ENCODE measurements around the gene PREP.

Gene PREP

DNA sequence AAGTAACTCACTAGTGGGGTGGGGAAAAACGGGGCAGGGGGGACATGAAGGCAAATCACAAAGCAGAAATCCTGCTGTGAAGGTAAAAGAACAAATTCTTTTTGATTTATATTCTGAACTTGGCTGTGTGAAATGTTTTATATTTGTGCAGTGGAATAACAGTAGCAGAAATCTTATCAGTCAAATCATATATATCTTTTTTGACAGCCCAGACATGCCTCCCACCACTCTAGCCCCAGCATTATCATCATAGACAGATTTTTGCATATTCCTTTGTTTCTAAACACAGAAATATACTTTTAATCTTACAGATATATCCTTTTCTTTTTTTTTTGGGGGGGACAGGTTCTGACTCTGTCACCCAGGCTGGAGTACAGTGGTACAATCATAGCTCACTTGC, 97.4 kb downstream of the PREP start:
- DNase-seq (ENCODE audit: low read depth): no peak

DNA sequence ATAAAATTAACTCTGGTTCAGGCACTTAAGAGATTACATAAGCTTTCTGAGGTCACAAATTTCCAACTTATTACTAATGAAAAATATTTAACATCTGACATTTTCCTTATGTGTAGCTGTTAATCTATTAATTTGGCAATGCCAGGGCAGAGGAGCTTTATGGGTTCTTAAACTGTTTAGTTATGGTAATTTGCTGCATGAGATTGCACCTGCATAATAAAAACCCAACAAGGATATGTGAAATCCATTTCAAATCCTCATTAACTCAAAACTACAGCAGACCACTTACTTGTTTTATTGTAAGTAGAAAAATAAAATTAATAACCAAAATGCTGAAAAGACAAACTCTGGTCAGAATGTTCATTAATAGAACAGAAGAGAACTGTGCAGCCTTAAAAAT, 98.1 kb downstream of the PREP start:
- no peak for DNase-seq (ENCODE audit: low read depth)

DNA sequence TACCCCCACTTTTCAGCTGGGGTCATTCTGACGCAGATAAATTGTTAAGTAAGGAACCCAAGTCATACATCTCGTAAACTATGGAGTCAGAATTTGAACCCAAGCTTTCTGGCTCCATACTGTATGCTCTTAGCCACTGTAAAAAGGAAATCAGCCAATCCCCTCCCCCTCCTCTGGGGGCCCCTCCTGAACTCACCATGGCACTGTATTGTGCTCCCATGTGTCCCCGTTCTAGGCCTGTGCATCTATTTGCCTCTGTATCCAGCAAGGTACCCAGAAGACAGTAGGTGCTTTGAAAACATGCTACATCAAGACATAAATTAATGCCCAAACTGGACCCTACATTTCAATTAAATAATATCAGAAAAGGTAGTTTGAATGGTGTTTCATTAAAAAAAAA, 98.5 kb downstream of the PREP start:
- no peak for DNase-seq (ENCODE audit: low read depth)

DNA sequence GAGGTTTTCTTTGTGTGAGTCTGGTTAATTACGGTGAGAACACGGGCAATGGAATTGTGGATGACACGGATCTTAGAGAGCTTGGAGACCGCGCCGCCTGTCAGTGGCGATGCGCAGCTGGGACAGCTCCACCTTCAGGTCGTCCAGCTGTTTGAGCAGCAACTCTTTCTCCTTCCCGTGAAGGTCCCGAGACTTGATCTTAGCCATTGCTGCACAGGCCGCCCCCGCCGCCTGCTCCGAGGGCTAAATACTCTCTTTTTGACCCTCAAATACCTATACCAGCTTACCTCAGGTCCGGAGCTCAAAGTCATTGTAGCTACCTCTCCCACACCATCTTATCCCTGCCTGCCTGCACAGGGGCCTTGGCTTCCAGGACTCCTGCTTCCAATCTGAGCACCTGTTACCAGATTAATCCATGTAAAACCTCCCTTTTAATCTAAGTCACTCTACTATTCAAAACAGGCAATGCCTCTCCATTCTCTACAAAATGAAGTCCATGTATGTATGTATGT, 100.2 kb downstream of the PREP start:
- DNase-seq (ENCODE audit: low read depth): no peak

DNA sequence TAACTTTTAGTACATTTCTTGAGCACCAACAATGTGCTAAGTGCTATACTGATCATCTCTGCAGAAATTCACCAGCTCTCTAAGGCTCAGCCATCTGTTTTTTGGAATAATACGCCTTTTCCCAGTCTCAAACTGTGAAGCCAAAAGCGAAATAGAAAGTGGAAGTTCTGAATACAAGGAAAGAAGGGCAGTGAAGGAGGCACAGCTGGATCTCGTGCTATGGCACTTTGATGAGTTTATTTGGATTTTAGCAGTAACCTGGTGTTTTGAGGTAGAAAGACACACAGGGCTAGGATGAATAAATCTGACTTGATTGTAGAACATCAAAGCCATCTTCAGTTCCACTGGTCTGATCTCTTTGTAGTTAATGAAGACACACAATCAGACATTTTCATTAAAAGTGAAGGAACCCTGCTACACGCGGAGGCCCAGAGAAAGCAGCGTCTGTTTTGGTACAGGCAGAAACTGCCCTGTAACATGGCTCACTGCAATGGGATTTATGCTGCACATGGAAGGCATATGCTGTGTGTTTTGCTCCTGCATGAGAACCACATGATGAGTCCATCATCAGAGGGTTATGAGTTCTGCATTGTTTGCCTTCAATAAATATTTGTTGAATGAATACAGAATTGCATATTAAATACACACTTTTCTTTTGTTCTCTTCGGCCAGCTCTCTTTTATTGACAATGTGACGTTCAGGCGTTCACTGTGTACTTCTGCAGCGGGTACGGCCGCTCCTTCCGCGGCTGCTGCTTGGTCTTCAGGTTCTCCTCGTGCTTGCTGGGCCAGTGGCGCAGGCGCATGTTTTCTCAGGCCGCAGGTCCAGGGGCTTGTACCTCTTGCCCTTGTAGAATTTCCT, 100.9 kb downstream of the PREP start:
- DNase-seq (ENCODE audit: low read depth): no peak

DNA sequence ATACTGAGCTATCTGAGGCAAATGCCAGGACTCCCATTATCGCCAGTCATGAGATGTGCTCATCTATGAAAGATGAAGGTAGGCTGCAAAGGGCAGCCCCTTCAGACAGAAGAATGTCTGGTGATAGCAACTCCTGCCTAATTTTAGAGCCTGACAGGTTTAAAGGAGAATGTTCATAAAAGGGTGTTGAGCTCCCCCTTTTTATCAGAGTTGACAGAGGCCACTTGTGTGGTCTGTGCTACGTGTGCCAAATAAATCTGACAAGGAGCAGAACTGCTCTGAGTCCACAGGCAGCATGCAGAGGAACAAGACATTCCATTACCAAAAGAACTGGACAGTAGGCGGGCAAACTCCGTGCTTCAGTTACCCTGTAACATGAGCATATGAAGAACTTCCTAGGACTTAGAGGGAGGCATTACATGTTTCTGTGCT, 101.8 kb downstream of the PREP start:
- DNase-seq (ENCODE audit: low read depth): no peak

DNA sequence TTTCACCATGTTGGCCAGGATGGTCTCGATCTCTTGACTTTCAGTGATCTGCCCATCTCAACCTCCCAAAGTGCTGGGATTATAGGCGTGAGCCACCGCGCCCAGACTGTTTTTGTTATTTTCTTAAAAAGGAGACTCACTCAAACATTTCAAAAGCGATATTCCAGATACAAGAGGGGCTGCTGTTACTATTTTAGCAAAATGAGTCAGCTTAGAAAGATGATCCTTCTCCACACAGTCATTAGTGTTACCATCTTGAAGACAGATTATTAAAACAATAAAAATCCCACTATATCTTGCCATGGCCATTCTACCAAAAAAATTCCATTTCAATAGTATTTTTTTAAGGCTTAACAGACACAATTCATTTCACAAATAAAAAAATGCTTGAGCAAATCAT, 102.8 kb downstream of the PREP start:
- no peak for DNase-seq (ENCODE audit: low read depth)

DNA sequence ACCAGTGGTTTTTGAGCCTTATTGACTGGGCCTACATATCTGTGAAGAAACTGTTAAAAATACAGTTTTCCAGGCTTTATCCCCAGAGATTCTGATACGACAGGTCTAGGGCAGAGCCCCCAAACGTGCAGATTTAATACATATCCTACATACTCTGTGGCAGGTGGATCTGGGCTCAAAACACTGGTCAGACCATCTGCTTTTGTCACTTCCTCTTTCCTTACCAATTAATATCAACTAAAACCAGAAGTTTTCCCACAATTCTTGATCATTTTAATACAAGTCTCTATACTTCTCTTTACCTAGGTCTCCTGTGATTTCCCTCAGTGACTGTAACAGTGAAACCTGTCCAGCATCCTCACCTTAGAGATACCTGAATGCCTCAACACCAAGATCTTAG, 108.8 kb downstream of the PREP start:
- no peak for DNase-seq (ENCODE audit: low read depth)

DNA sequence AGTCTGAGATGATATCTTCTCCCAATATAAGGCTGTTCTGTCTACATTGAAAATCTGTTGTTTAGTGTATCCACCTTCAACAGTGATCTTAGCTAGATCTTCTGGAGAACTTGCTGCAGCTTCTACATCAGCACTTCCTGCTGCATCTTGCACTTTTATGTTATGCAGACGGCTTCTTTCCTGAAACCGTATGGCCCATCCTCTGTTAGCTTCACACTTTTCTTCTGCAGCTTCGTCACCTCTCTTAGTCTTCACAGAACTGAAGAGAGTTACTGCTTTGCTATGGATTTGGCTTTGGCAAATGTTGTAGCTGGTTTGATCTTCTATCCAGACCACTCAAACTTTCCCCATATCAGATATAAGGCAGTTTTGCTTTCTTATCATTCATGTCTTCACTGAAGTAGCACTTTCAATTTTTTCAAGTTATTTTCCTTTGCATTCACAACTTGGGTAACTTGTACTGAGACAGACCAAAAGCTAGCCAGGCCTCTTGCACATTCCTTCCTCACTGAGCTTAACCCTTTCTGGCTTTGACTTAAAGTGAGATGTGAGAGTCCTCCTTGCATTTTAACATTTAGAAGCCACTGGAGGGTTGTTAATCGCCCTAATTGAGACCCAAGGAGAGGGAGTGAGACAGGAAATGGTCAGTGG, 110.1 kb downstream of the PREP start:
- no peak for DNase-seq (ENCODE audit: low read depth)

DNA sequence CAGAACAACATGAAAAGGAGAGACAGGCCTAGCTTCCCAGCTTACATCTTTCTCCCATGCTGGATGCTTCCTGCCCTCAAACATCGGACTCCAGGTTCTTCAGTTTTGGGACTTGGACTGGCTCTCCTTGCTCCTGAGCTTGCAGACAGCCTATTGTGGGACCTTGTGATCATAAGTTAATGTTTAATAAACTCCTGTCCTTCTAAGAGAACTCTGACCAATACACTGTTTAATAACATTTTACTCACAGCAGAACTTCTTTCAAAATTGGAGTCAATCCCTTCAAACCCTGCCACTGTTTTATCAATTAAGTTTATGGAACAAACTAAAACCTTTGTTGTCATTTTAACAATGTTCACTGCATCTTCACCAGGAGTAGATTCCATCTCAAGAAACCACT, 111.4 kb downstream of the PREP start:
- no peak for DNase-seq (ENCODE audit: low read depth)

DNA sequence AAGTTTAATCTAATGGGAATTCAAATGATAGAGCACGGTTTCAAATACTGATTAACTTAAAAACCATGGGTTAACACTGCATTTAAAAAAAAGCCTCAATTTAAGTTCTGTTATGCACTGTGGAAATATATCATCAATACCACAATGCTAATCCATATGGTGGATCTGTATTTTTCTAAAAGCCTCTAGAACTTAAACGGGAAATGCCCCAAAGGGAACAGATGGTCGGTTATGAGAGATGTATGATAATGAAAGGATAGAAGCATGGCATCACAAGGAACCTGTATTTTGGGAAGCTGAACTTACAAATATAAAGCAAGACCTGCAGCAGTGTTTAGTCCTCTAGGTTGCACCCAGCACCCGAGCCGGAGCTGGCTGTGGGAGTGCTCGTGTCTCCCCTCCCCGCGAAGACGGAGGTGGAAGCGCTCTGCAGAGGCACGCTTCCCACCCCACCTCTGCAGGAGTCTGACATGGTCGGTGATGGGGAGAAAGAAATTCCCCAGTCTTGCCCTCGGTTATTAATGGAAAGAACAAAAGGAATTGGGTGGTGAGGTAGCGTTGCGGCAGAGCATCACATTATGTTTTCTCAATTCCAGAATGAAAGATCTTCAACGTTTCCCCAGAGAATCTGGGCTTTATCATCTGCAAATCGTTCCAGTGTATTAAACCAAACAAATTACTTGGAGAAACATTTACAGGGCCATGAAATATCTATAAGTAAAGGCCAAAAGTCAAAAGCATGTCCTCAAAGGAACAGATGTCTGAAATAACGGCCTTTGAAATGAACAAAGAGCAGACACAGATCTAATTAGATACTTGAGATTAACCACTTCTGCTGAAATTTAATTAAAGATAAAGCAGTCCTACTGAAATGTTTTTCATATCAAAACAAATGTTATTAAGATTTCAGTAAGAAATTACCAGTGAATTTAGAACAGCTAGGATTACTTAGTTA, 120.0 kb downstream of the PREP start:
- DNase-seq (ENCODE audit: low read depth): no peak

DNA sequence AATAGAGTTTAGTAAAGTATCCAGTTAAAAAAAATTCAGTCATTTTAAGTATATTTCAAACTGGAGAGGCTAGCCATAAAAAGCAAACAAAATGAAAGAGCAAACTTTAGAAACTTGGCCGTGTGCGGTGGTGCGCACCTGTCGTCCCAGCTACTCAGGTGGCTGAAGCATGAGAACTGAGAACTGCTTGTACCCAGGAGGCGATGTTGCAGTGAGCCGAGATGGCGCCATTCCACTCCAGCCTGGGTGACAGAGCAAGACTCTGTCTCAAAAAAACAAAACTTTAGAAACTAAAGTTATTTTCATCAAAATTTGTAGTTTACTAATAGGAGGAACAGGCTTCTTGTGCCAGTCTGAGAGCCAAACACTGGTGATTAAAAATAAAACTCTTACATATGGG, 122.8 kb downstream of the PREP start:
- DNase-seq (ENCODE audit: low read depth): no peak

DNA sequence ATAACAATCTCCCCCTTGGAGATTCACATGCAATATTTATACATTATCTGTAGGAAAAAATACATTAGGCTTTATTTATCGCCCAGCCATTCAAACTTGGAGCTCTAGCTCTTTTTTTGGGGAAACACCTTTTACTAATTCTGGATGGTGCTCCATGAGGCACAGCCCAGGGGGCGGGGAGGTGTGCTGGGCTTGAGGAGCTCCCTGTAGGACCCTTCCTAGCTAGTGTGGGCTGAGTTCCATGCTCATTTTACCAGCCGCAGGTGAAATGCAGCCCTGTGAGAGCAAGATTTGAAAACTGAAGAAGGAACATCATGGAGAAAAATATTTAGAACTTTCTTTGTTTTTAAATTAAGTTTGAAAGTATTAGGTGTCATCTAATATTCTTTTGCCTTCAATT, 123.4 kb downstream of the PREP start:
- DNase-seq (ENCODE audit: low read depth): no peak

DNA sequence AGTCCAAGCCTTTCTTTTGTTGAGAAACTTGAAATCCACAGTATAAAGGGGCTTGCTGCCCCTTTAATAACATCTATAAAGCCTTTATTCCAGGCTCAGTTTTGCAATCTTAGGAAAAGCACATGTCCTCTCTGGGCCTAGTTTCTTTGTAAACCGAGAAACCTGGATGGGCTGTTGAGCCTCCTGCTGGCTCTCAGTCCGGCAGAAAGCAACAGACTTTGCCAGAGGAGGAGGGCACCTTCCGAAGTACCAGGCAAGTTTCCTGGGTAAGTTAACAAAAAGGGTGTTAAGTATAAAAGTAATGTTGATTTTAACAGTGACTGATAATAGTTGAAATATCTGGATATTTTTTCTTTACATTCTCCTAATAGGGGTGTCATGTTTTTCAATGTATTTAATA, 124.1 kb downstream of the PREP start:
- no peak for DNase-seq (ENCODE audit: low read depth)

DNA sequence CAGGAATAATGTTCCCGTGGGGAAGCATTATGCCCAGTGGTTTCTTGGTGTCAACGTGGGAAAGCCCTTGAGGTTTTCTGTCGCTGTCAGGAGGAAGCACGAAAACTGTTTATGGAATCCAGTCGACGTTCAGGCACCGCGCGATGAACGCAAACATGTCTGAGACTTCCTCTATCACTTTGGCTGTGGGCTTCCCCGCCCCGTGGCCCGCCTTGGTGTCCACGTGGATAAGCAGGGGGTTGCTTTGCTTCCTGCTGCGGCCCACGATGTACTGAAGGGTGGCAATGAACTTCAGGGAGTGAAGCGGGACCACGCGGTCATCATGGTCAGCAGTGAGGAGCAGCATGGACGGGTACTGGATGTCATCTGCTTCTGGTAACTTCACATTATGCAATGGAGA, 124.8 kb downstream of the PREP start:
- no peak for DNase-seq (ENCODE audit: low read depth)

DNA sequence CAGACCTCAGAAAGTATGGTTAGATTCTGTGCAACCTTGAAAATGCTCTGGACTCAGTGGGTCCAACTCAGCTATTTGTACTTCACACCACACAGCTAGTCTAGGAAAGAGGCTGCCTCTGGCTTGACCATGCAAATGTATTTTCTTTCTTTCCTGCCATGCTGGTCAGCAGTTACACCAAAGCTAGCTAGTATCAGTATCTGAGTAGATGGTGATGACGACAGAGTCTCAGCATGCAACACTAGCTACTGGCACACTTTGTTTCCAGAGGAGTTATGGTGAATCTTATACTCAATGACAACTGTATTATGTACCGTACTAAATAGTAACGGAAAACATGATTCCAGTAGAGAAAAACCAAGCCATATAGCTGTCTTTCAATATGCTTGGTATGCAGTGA, 126.5 kb downstream of the PREP start:
- no peak for DNase-seq (ENCODE audit: low read depth)

DNA sequence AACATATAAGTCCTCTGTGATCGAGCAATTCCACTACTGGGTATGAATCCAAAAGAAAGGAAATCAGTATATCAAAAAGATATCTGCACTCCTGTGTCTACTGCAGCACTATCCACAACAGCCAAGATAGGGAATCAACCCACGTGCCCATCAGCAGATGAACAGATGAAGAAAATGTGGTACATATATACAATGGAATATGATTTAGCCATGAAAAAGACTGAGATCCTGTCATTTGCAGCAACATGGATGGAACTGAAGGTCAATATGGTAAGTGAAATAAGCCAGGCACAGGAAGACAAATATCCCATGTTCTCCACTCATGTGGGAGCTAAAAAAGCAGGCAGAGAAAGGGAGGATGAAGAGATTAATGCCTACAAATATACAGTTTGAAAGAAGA, 127.3 kb downstream of the PREP start:
- DNase-seq (ENCODE audit: low read depth): no peak

DNA sequence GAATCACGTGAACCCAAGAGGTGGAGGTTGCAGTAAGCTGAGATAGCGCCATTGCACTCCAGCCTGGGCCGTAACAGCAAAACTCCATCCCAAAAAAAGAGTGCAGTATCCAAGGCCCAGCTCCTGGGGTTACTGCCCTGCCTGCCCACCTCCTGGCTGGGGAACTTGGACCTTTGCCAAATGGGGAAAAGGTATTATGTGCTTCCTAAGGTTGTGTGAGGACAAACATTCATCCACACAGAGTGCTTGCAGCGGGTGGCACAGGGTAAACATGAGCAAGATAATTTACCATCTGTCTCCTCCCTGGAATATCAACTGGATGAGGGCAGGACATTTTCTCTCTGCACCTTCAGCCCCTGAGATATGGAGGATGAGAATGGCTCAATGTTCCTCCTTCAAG, 128.2 kb downstream of the PREP start:
- no peak for DNase-seq (ENCODE audit: low read depth)

DNA sequence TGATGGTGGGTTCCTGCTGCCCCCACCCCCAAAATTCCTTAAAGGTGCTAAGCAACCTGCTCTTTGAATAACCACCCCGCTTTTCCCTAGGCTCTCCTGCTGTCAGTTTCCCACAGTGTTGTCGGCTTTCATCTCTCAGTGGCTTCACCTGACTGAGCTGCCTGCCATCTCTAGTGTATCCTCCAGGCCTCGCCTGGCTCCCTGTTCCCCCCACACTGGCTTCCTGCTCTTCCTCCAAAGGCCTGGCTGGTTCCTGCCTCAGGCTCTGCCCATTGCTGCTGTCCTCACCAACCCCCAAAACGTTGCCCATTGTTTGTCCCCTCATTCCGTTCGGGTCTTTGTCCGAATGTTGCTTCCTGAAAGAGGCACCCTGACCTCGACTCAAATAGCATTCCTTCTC, 129.3 kb downstream of the PREP start:
- DNase-seq (ENCODE audit: low read depth): no peak

DNA sequence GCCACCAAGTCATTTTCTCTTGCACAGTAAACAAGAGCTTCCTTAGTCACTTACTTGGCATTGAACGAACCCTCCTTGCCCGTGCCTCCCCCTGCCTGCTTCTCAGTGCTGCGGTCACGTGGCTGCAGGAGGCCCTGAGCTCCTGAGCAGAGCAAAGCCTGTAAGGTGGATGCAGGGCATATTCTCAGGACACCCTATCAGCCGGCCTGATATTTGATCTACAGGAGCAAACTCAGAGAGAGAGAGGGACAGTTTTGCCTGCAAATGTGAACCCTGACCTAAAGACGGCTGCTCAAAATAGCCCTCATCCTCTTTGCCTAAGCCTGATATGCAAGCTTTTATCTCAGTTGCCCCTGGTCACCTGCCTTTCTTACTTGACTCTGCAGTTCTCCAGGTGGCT, 130.1 kb downstream of the PREP start:
- no peak for DNase-seq (ENCODE audit: low read depth)

DNA sequence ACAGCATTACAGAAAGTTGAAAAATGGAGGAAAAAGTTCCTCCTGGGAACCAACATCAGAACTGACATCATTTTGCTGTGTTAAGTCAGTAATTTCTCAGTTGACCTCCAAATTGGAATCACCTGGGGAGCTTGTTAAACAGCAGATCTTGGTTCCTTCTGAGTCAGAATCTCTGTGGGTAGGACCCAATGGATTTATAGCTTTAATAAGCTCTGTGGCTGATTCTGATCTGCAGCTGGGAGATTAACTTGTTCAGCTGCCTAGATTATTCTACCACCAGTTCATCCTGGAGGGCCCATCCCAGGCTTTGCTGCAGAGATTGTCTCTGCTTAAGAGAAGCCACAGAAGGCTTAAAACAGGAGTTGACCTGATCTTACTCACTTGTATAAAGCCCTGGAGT, 132.4 kb downstream of the PREP start:
- no peak for DNase-seq (ENCODE audit: low read depth)

DNA sequence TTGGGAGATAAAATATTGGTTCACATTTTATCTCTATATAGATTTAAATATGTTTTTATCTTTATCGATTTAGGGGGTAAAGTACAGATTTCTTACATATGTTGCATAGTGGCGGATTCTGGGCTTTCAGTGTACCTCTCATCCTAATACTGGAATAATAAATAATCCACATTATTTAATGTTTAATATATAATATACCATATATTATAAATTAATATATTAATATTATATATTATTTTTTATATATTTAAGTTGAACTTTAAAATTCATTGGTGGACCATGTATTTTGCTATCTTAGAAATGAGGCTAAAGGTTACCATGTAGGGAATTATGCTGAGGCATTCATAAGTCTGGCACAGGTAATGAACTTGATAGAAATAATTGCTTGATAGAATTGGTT, 133.5 kb downstream of the PREP start:
- no peak for DNase-seq (ENCODE audit: low read depth)
